K562 (cell line): ENCODE results near the gene SCFD2. TPM values are rescaled to one million over a fixed set of nuclear protein-coding genes. Genes with fewer than 3 reads are reported as not detected.

Experiments
- BDP1 ChIP-seq: IDR thresholded peaks from 3 replicates; pipeline ENCODE4 v1.6.1; 2011; ENCODE audit not compliant: insufficient read length, insufficient read depth
- CBFA2T2 ChIP-seq: fragments of 450-650 bp; conservative IDR thresholded peaks from 2 replicates; pipeline ENCODE4 v1.6.1; 2017; ENCODE audit warnings: mild to moderate bottlenecking
- KAT7 ChIP-seq: sonication (generic); formaldehyde crosslinking; IDR thresholded peaks from 2 replicates; pipeline ENCODE4 v1.8.0; 2022; ENCODE audit warnings: missing genetic modification reagents, mild to moderate bottlenecking, borderline replicate concordance
- MCM3 ChIP-seq: fragments of 450-650 bp; IDR thresholded peaks from 2 replicates; pipeline ENCODE4 v1.6.1; 2016
- MEF2D ChIP-seq: conservative IDR thresholded peaks from 2 replicates; pipeline ENCODE4 v1.6.1; 2016; ENCODE audit warnings: low read depth, missing genetic modification characterization, missing compliant biosample characterization
- REST ChIP-seq, 2 experiments: fragments of 450-650 bp; formaldehyde crosslinking in 1 of 2; IDR thresholded peaks; 2 replicates each; pipeline versions ENCODE4 v1.4.0 to v1.6.1; 2014 to 2020; ENCODE audit warnings: mild to moderate bottlenecking in 2 of 2, borderline replicate concordance in 1 of 2, low read depth in 1 of 2
- ZBTB9 ChIP-seq: fragments of 450-650 bp; formaldehyde crosslinking; IDR thresholded peaks from 2 replicates; pipeline ENCODE4 v1.4.0; 2020; ENCODE audit warnings: mild to moderate bottlenecking, moderate library complexity
- polyA plus RNA-seq, 8 experiments: library from polyadenylated mRNA; depleted of rRNA in 4 of 8; stranded (reverse) in 5 of 8; unstranded in 3 of 8; fragments of >200 nt; fragmentation: Nextera tagmentation in 2 of 8; fragmentation: Illumina TruSeq in 1 of 8; extraction: Ambion mirVana in 2 of 8; extraction: Trizol in 1 of 8; gene quantifications; 2 replicates each; pipeline versions ENCODE4 v1.2.1 to v1.2.3, GENCODE V29; 2011 to 2014; ENCODE audit warnings: inconsistent platforms in 1 of 8, missing spikeins in 1 of 8
- total RNA-seq, 7 experiments: library from RNA; depleted of rRNA in 6 of 7; stranded (reverse); fragments of >200 nt in 6 of 7; fragmentation: Illumina TruSeq in 2 of 7; extraction: Trizol in 2 of 7; gene quantifications; 2 replicates each; pipeline versions ENCODE4 v1.2.1 to v1.2.3, GENCODE V29; 2011 to 2021; ENCODE audit warnings: low replicate concordance in 1 of 7

Gene SCFD2
- total and polyA plus RNA-seq, 9 of the 15 experiments (the other 6 are each of a cell fraction or from before 2014, with no cell fraction given) = 5.7 to 30.3 (median 22.8) TPM

- no peak for TF ChIP-seq REST (IDR thresholded peaks at IDR 0.05; ENCODE audit: borderline replicate concordance)
- no peak for TF ChIP-seq REST (CRISPR knock-in tag; IDR thresholded peaks at IDR 0.05; ENCODE audit: low read depth)
- TF ChIP-seq ZBTB9 (CRISPR knock-in tag) = no peak
- no peak for TF ChIP-seq MCM3
- no peak for TF ChIP-seq CBFA2T2
- TF ChIP-seq BDP1 = no peak
- TF ChIP-seq KAT7 (CRISPR knock-in tag) = no peak
- no peak for TF ChIP-seq MEF2D (tag)
These were observed 298.6 kb downstream of the SCFD2 start (continued) for GRCh38 chr4:53067125-53067802.
